ENCODE results near the gene CNTF. TPM values are rescaled to one million over a fixed set of nuclear protein-coding genes. Genes with fewer than 3 reads are reported as not detected.

The CNTF gene, protein sequence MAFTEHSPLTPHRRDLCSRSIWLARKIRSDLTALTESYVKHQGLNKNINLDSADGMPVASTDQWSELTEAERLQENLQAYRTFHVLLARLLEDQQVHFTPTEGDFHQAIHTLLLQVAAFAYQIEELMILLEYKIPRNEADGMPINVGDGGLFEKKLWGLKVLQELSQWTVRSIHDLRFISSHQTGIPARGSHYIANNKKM
- 0.92 to 1.5 TPM (median 1.3 TPM) in 5 replicates for total RNA-seq (2022; extraction: Qiagen RNA extraction)

DNA sequence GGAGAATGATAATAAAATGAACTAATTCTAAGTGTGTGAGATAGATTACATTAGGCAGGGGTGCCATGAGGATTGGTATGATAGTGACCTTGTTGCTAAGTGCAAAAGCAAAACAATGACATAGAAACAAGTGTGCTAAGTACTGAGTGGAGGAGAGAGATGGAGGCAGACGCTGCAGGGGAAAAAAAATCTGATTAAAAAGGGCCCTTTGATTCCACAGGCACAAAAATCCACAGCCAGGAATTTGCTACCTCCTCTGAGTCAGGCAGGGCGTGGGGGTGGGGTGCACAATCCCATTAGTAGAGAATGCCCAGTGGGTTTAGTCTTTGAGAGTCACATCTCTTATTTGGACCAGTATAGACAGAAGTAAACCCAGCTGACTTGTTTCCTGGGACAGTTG lies at the start of gene CNTF:
CNTF (plus strand) TSS at position 322 of the 400 bp plus-strand sequence. CDS start 88 bp downstream, outside the sequence.

DNA sequence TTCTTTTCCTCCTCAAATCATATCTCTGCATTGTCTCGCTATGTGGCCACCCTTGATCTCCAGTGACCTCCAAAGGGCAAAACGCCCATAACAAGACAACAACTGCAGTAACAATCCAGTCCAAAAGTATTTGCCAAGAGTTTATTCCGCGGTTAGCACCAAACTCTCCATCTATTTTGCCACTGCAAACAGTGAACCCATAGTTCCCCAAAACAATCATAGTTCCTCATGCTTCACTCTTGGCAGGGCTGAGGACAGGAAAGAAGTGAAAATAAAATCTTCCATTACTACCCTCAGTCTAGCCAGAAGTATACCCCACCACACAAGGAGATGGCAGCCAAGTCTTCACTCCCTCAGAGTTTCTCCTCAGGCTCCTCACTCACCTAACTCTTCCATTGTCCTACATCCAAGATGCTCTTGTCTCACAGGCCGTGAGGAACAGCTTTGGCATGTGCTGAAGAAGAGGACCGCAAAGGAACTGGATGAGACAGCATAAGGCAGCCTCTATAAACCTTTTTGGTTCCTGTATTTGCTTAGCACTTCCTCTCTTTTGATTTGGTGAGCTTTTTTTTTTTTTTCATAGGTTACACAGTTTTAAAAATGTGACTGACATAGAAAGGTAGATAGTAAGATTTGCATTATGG lies 47.0 kb upstream of the CNTF start, which contains the start of gene LPXN:
LPXN (minus strand) TSS at position 480 of the 644 bp plus-strand sequence; CDS start at position 396, 84 bp downstream.

DNA sequence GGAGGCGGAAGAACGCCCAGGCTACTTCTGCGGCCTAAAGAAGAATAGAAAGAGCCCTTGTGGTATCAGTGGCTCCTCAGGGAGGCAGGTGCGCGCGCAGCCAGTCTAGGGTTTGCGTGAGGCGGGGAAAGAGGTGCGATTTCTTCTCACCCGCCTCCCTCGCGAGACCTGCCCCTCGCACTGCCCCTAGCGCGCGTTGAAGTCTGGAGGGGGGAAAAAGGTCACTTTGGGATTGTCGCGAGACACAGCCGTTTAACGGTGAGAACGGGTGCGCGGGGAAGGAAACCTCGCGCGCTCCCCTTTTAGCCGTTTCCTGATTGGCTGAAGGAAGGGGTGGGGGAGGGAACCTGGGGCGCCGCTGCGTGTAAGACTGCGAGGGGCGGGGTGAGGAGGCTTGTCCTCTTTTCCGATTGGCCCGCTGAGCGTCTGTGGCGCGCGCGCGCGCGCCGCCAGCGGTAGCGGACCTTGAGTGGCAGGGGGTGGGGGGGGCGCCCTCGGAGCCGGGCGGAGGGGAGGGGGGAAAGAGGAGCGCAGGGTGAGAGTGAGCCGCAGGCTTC lies 43.8 kb upstream of the CNTF start, which contains the start of gene ZFP91:
ZFP91 (plus strand) TSS at position 429 of the 557 bp plus-strand sequence. CDS start 219 bp downstream, outside the sequence.

Other genes starting within 250 kb of the CNTF start
- gene OR5B3, start 215.8 kb upstream of the CNTF start, total RNA-seq (2022; extraction: Qiagen RNA extraction) = not detected in 5 replicates
- not detected in 5 replicates for gene OR5B2, start 194.5 kb upstream of the CNTF start, total RNA-seq (2022; extraction: Qiagen RNA extraction)
- not detected in 5 replicates for gene OR5B12, start 180.4 kb upstream of the CNTF start, total RNA-seq (2022; extraction: Qiagen RNA extraction)
- not detected in 5 replicates for gene OR5B21, start 114.6 kb upstream of the CNTF start, total RNA-seq (2022; extraction: Qiagen RNA extraction)
- gene LPXN, start 46.8 kb upstream of the CNTF start, total RNA-seq (2022; extraction: Qiagen RNA extraction) = 2.0 to 2.7 TPM (median 2.4 TPM) in 5 replicates
- gene ZFP91, start 43.6 kb upstream of the CNTF start, total RNA-seq (2022; extraction: Qiagen RNA extraction) = 29.9 to 48.4 TPM (median 37.4 TPM) in 5 replicates
- not detected in 5 replicates for gene GLYAT, start 109.3 kb downstream of the CNTF start, total RNA-seq (2022; extraction: Qiagen RNA extraction)
- gene GLYATL2, start 222.0 kb downstream of the CNTF start, total RNA-seq (2022; extraction: Qiagen RNA extraction) = not detected in 5 replicates

Data from A549 treated with Hydrocortisone at 1 μM for 4 hours (cell line).